Gastroesophageal sphincter (tissue), 3 donors: ENCODE data around the gene HBG1.

ENCODE experiments used
- EP300 ChIP-seq: sonication (generic); formaldehyde crosslinking; IDR thresholded peaks from one replicate; pipeline ENCODE4 v1.6.1; 2017; ENCODE audit warnings: antibody characterized with exemption, mild to moderate bottlenecking
- POLR2A ChIP-seq, 2 donors: fragments of 450-650 bp; IDR thresholded peaks; one replicate each; pipeline ENCODE4 v1.6.1; 2017; ENCODE audit warnings: antibody characterized with exemption in 2 of 2, mild to moderate bottlenecking in 2 of 2, moderate library complexity in 1 of 2
- TF ChIP-seq, protein P1 (sequence below), 4 experiments: fragments of 200-600 bp in 2 of 4; fragments of 450-650 bp in 2 of 4; sonication (generic) in 1 of 4; IDR thresholded peaks; one replicate each; pipeline ENCODE4 v1.5.1; 2017 to 2019; ENCODE audit warnings: antibody characterized with exemption in 4 of 4, mild to moderate bottlenecking in 2 of 4, moderate library complexity in 2 of 4

DNA sequence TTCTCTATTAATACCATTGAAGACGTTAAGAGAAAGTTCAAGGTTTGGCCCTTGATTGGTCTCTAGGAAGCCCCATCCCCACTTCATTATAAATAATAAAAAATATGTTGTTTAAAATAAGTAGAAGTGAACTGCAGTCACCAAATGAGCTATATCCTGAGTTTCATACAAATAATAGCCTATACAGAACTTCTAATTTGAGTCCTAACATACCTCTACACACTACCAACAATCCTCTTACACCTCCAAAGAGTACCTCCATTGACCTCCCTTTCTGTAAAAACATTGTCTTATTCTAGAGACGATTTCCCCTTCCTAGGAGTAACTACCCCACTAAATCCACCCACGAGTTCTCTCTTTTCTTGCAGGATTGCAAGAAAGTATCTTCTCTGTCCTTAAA is 8.2 kb downstream of the HBG1 start:
- TF ChIP-seq POLR2A (IDR thresholded peaks at IDR 0.05), result no peak
- TF ChIP-seq, protein P1, sequence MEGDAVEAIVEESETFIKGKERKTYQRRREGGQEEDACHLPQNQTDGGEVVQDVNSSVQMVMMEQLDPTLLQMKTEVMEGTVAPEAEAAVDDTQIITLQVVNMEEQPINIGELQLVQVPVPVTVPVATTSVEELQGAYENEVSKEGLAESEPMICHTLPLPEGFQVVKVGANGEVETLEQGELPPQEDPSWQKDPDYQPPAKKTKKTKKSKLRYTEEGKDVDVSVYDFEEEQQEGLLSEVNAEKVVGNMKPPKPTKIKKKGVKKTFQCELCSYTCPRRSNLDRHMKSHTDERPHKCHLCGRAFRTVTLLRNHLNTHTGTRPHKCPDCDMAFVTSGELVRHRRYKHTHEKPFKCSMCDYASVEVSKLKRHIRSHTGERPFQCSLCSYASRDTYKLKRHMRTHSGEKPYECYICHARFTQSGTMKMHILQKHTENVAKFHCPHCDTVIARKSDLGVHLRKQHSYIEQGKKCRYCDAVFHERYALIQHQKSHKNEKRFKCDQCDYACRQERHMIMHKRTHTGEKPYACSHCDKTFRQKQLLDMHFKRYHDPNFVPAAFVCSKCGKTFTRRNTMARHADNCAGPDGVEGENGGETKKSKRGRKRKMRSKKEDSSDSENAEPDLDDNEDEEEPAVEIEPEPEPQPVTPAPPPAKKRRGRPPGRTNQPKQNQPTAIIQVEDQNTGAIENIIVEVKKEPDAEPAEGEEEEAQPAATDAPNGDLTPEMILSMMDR (IDR thresholded peaks at IDR 0.05), result no peak
- no peak for TF ChIP-seq EP300
